GM18520 (cell line): ENCODE data around the gene ZNF891.
A peak's percentile ranks its signal among the peaks of the same experiment; 100 is the strongest.

ENCODE experiments used
- ATAC-seq: cut with Tn5 transposase; IDR thresholded peaks from one replicate; pipeline ENCODE4 v1.9.1; 2021; ENCODE audit not compliant: unreplicated experiment

The ZNF891 gene

GRCh38 chr12:133130038-133130807, at the start of gene ZNF891, which contains the start of gene ZNF10:
Gene ZNF891, minus strand, starts transcription at chr12:133130274. Its CDS starts 8,356 bp downstream, at chr12:133121918.
Gene ZNF10, plus strand, starts transcription at chr12:133130627. Its CDS starts 13,866 bp downstream, at chr12:133144493.
- peak; percentile 94 for ATAC-seq

GRCh38 chr12:133174901-133175300, 44.8 kb upstream of the ZNF891 start:
- ATAC-seq: no peak

GRCh38 chr12:133172491-133172890, 42.4 kb upstream of the ZNF891 start:
- ATAC-seq: no peak

GRCh38 chr12:133165776-133166175, 35.7 kb upstream of the ZNF891 start:
- ATAC-seq: no peak

- ATAC-seq: no peak
Observed at GRCh38 chr12:133156125-133156690, 26.1 kb upstream of the ZNF891 start.

GRCh38 chr12:133145981-133146380, 15.9 kb upstream of the ZNF891 start:
- ATAC-seq: no peak

GRCh38 chr12:133135747-133136146, 5.7 kb upstream of the ZNF891 start:
- ATAC-seq: no peak

- ATAC-seq: no peak
Observed at GRCh38 chr12:133130808-133131128, 694 bp upstream of the ZNF891 start.

GRCh38 chr12:133129368-133130037, 571 bp downstream of the ZNF891 start:
- ATAC-seq: no peak

- ATAC-seq: no peak
Observed at GRCh38 chr12:133124674-133125073, 5.4 kb downstream of the ZNF891 start.

GRCh38 chr12:133120385-133121191, 9.5 kb downstream of the ZNF891 start:
- ATAC-seq: no peak

GRCh38 chr12:133108150-133108549, 21.9 kb downstream of the ZNF891 start:
- no peak for ATAC-seq

GRCh38 chr12:133107121-133107520, 23.0 kb downstream of the ZNF891 start:
- no peak for ATAC-seq

GRCh38 chr12:133106253-133106652, 23.8 kb downstream of the ZNF891 start:
- ATAC-seq: no peak

- no peak for ATAC-seq
Observed at GRCh38 chr12:133105620-133106019, 24.5 kb downstream of the ZNF891 start.

GRCh38 chr12:133083345-133083744, 46.7 kb downstream of the ZNF891 start:
- ATAC-seq: no peak

- no peak for ATAC-seq
Observed at GRCh38 chr12:133081159-133081780, 48.8 kb downstream of the ZNF891 start.

GRCh38 chr12:133080368-133081158, 49.5 kb downstream of the ZNF891 start, which contains the start of gene ZNF140:
Gene ZNF140, plus strand, starts transcription at chr12:133080923. Its CDS starts 398 bp downstream, at chr12:133081321.
- ATAC-seq: peak; percentile 62

- ATAC-seq: peak; percentile 72
Observed at GRCh38 chr12:133080026-133080367, 50.1 kb downstream of the ZNF891 start.

GRCh38 chr12:133073836-133074235, 56.2 kb downstream of the ZNF891 start:
- ATAC-seq: no peak
